ENCODE results near the gene PALD1. TPM values are rescaled to one million over a fixed set of nuclear protein-coding genes. Genes with fewer than 3 reads are reported as not detected.

Gene PALD1
- total and polyA plus RNA-seq, 2 of the 4 experiments (the other 2 are of a cell fraction): 0.12 to 0.18 TPM

GRCh38 chr10:70576803-70577517, 98.4 kb downstream of the PALD1 start:
- H3K27me3 ChIP-seq (ENCODE audit: control insufficient read depth, insufficient read depth, low read length): peaks cover 5% of the 10 kb centered on the region
- TF ChIP-seq, protein P1, sequence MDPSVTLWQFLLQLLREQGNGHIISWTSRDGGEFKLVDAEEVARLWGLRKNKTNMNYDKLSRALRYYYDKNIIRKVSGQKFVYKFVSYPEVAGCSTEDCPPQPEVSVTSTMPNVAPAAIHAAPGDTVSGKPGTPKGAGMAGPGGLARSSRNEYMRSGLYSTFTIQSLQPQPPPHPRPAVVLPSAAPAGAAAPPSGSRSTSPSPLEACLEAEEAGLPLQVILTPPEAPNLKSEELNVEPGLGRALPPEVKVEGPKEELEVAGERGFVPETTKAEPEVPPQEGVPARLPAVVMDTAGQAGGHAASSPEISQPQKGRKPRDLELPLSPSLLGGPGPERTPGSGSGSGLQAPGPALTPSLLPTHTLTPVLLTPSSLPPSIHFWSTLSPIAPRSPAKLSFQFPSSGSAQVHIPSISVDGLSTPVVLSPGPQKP (IDR thresholded peaks at IDR 0.05; ENCODE audit: borderline replicate concordance, low read depth, low read length): no peak
- no peak for TF ChIP-seq RCOR1 (IDR thresholded peaks at IDR 0.05; ENCODE audit: insufficient replicate concordance, low read length)
- no peak for TF ChIP-seq SMC3 (IDR thresholded peaks at IDR 0.05; ENCODE audit: low read depth, low read length)
- no peak for TF ChIP-seq BHLHE40 (IDR thresholded peaks at IDR 0.05; ENCODE audit: low read depth, low read length)
- TF ChIP-seq, protein P2, sequence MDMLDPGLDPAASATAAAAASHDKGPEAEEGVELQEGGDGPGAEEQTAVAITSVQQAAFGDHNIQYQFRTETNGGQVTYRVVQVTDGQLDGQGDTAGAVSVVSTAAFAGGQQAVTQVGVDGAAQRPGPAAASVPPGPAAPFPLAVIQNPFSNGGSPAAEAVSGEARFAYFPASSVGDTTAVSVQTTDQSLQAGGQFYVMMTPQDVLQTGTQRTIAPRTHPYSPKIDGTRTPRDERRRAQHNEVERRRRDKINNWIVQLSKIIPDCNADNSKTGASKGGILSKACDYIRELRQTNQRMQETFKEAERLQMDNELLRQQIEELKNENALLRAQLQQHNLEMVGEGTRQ (IDR thresholded peaks at IDR 0.05; ENCODE audit: low read depth, low read length): no peak
- TF ChIP-seq MAZ (IDR thresholded peaks at IDR 0.05; ENCODE audit: borderline replicate concordance, low read depth, low read length): no peak
- TF ChIP-seq CHD1 (IDR thresholded peaks at IDR 0.05; ENCODE audit: low read depth, low read length): no peak
- TF ChIP-seq RAD21 (IDR thresholded peaks at IDR 0.05; ENCODE audit: low read length): no peak
- TF ChIP-seq NFE2L2 (IDR thresholded peaks at IDR 0.05; ENCODE audit: low read depth, low read length): no peak
- TF ChIP-seq CTCF (conservative IDR thresholded peaks at IDR 0.05; ENCODE audit: low read depth, low read length): no peak
- no peak for TF ChIP-seq CEBPB (IDR thresholded peaks at IDR 0.05; ENCODE audit: low read depth, low read length)
- no peak for TF ChIP-seq FOS (IDR thresholded peaks at IDR 0.05; ENCODE audit: low read depth, low read length)
- TF ChIP-seq RFX5 (IDR thresholded peaks at IDR 0.05; ENCODE audit: low read depth, low read length): no peak
- TF ChIP-seq MAFK (IDR thresholded peaks at IDR 0.05; ENCODE audit: low read depth, low read length): no peak
- no peak for TF ChIP-seq POLR2A (IDR thresholded peaks at IDR 0.05; ENCODE audit: low read depth, low read length)
- no peaks in the 10 kb centered on the region for H4K20me1 ChIP-seq (ENCODE audit: insufficient read depth, low read length)
- H4K5ac ChIP-seq (ENCODE audit: low read depth, low read length): no peak overlapping the region
- H4K8ac ChIP-seq (ENCODE audit: low read depth in 2 of 2, low read length in 2 of 2): no peak overlapping the region
- H2BK15ac ChIP-seq (ENCODE audit: low read depth, low read length): no peak overlapping the region
- H3K79me1 ChIP-seq (ENCODE audit: low read depth in 1 of 2, low read length in 2 of 2): no peaks in the 10 kb centered on the region
- CTCF ChIA-PET: no interaction called here
- 0 out of 2 replicates have a peak, but pooled peaks cover 2% of the 10 kb centered on the region for H3K4me1 ChIP-seq (ENCODE audit: control insufficient read depth, insufficient read depth, low read length)
- intact Hi-C loops (cut with micrococcal nuclease) (no loop called here), in situ Hi-C loops (cut with MboI; ENCODE audit: low sequenced_read_pairs) (no loop called here), dilution Hi-C loops (cut with HindIII; ENCODE audit: low sequenced_read_pairs, unreplicated experiment) (no loop called here)
- peak; percentile 27 for DNase-seq
- H2AK9ac ChIP-seq (replicated peaks; ENCODE audit: low read depth, low read length, poor library complexity): peak overlapping the region; percentile 6
- no peak overlapping the region for H3K14ac ChIP-seq (replicated peaks; ENCODE audit: low read depth, low read length)
- H3K9me1 ChIP-seq (ENCODE audit: insufficient read depth, low read length): 0 out of 2 replicates have a peak, but pooled peaks cover 3% of the 10 kb centered on the region
- H3K9ac ChIP-seq (ENCODE audit: low read depth, low read length): no peak overlapping the region
- POLR2A ChIA-PET (ENCODE audit: unreplicated experiment): no interaction called here
- no TSS peak for BruUV-seq (replicated peaks)
- no peaks in the 10 kb centered on the region for H3K36me3 ChIP-seq (ENCODE audit: control insufficient read depth, insufficient read depth, low read length)
- H2AFZ ChIP-seq (replicated peaks; ENCODE audit: low read length, poor library complexity): peak overlapping the region; percentile 25
- H2AK5ac ChIP-seq (ENCODE audit: low read depth, low read length): no peak overlapping the region
- H4K91ac ChIP-seq (ENCODE audit: insufficient read depth, low read depth, low read length): no peak overlapping the region
- no peaks in the 10 kb centered on the region for H3K9me3 ChIP-seq (ENCODE audit: control insufficient read depth, insufficient read depth, low read length)
- H3K18ac ChIP-seq (ENCODE audit: low read depth, low read length): no peak overlapping the region
- H3K4ac ChIP-seq (ENCODE audit: low read depth, low read length): no peak overlapping the region
- H3K4me3 ChIP-seq (ENCODE audit: insufficient read depth, low read depth, low read length): no peak overlapping the region
- H3K56ac ChIP-seq (ENCODE audit: extremely low read depth, insufficient read depth, low read length): no peak overlapping the region
- H3K27ac ChIP-seq (ENCODE audit: insufficient read depth, low read length): no peak overlapping the region
- H3K23ac ChIP-seq (ENCODE audit: low read depth, low read length): no peak overlapping the region
- H2BK5ac ChIP-seq (ENCODE audit: low read depth, low read length, poor library complexity, severe bottlenecking): no peak overlapping the region
- H3K4me2 ChIP-seq (ENCODE audit: low read depth, low read length): no peak overlapping the region
- no peak overlapping the region for H2BK20ac ChIP-seq (ENCODE audit: low read depth, low read length)
- no peak overlapping the region for H2BK120ac ChIP-seq (ENCODE audit: low read depth, low read length)
- no CpG with 5 or more reads among the region's 2 CpGs for WGBS, 2 experiments (ENCODE audit: extremely low coverage in 2 of 2, insufficient read length in 1 of 2)
- peak; percentile 53; the same call in 1 of the 2 replicates for ATAC-seq (ENCODE audit: low read depth)

Measured in IMR-90 (cell line).